ENCODE data around the gene APOC3.

DNA sequence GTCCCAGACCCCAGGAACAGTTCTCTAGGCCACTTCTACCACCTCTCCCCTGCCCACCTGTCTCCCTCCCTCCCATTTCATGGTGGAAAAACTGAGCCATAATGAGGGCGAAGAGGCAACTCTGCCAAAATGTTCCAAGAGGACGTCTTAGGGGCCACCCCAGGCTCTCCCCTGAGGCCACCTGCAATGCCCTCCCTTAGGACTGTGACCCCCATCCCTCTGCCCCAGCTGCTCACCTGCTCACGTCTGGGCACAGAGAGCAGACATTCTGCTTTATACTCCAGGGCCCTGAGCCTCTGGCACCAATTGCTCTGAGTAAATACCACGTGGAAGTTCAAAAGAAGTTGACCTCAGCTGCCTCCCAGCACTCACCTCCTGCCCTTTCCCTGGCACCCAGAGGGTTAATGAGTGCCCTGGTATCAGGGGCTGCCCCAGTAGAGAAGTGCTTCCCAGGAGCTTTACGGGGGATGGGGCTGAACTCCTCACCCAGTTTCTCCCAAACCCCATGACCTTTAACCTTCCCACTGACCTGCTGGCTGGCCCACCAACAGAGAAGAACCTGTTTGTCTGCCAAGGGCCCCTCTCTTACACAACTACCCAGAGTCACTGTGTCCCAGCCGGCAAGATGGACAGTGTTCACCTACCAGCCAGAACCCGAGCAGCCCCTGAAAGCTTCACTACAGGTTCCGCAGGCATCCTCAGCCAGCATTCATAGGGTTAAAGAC lies 37.4 kb upstream of the APOC3 start:
- TF ChIP-seq CTCF (IDR thresholded peaks at IDR 0.05 in 2 of 3, conservative IDR thresholded peaks at IDR 0.05 in 1 of 3; ENCODE audit: borderline replicate concordance in 1 of 3, insufficient read depth in 1 of 3, low read depth in 2 of 3, low read length in 2 of 3), result no peak
- TF ChIP-seq EZH2phosphoT487 (IDR thresholded peaks at IDR 0.05; ENCODE audit: borderline replicate concordance), result no peak

Data from HCT116 (cell line).